ENCODE results near the gene CFLAR.

Gene CFLAR

GRCh38 chr2:201116115-201116958, at the start of gene CFLAR:
Gene CFLAR, plus strand, starts transcription at chr2:201116164. Its CDS starts 13,702 bp downstream, at chr2:201129866.
- peaks cover 28% of the 10 kb centered on the region for H3K4me1 Mint-ChIP-seq
- H3K36me3 Mint-ChIP-seq (ENCODE audit: low read depth) = peaks cover 6% of the 10 kb centered on the region
- TF ChIP-seq, protein P1, sequence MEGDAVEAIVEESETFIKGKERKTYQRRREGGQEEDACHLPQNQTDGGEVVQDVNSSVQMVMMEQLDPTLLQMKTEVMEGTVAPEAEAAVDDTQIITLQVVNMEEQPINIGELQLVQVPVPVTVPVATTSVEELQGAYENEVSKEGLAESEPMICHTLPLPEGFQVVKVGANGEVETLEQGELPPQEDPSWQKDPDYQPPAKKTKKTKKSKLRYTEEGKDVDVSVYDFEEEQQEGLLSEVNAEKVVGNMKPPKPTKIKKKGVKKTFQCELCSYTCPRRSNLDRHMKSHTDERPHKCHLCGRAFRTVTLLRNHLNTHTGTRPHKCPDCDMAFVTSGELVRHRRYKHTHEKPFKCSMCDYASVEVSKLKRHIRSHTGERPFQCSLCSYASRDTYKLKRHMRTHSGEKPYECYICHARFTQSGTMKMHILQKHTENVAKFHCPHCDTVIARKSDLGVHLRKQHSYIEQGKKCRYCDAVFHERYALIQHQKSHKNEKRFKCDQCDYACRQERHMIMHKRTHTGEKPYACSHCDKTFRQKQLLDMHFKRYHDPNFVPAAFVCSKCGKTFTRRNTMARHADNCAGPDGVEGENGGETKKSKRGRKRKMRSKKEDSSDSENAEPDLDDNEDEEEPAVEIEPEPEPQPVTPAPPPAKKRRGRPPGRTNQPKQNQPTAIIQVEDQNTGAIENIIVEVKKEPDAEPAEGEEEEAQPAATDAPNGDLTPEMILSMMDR (IDR thresholded peaks at IDR 0.05) = no peak
- H3K27me3 Mint-ChIP-seq (ENCODE audit: low read depth, poor library complexity) = peaks cover 26% of the 10 kb centered on the region
- DNase-seq = peak; percentile 55
- peak within 1 kb of the TSS; percentile 64 for H3K27ac Mint-ChIP-seq
- H3K4me3 Mint-ChIP-seq = peak within 1 kb of the TSS; percentile 83
- peaks cover 18% of the 10 kb centered on the region for H3K9me3 Mint-ChIP-seq

GRCh38 chr2:201070948-201071478, 45.0 kb upstream of the CFLAR start:
- Mint-ChIP-seq H3K4me3 (peak overlapping the region; percentile 98), H3K27ac (peak overlapping the region; percentile 89), H3K9me3 (no peaks in the 10 kb centered on the region), H3K36me3 (ENCODE audit: low read depth) (no peaks in the 10 kb centered on the region), H3K4me1 (peaks cover 44% of the 10 kb centered on the region), H3K27me3 (ENCODE audit: low read depth, poor library complexity) (peaks cover 1% of the 10 kb centered on the region)
- TF ChIP-seq, protein P1 (IDR thresholded peaks at IDR 0.05) = no peak
- no peak for DNase-seq

GRCh38 chr2:201071479-201072200, 44.3 kb upstream of the CFLAR start, which contains the start of the genes HYCC2 and NDUFB3:
Gene HYCC2, minus strand, starts transcription at chr2:201071671. Its CDS starts 47,662 bp downstream, at chr2:201024009.
Gene NDUFB3, plus strand, starts transcription at chr2:201072001. Its CDS starts 6,882 bp downstream, at chr2:201078883.
- no peaks in the 10 kb centered on the region for H3K27me3 Mint-ChIP-seq (ENCODE audit: low read depth, poor library complexity)
- peak; percentile 87 for DNase-seq
- H3K4me3 Mint-ChIP-seq = peak within 1 kb of the TSS; percentile 98
- H3K9me3 Mint-ChIP-seq = no peaks in the 10 kb centered on the region
- H3K4me1 Mint-ChIP-seq = peaks cover 44% of the 10 kb centered on the region
- peak within 1 kb of the TSS; percentile 89 for H3K27ac Mint-ChIP-seq
- no peaks in the 10 kb centered on the region for H3K36me3 Mint-ChIP-seq (ENCODE audit: low read depth)
- TF ChIP-seq, protein P1 (IDR thresholded peaks at IDR 0.05) = no peak

DNA sequence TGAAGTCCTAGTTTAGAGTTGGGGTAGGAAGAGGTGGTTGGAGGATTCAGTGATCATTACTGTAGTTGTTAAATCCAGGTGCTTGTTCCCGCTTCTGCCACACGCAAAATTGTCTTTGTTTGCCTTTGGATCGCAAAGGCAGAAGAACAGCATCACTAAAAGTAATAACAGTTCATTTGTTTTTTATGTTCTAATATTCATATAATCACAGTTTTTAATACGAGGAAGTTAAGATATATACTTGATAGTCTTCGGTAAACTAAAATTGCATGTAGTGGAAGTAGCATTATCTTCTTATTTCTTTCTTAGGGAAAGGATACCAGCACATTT, 43.8 kb upstream of the CFLAR start:
- DNase-seq = no peak
- Mint-ChIP-seq H3K27ac (peak overlapping the region; percentile 89), H3K4me3 (peak overlapping the region; percentile 98), H3K27me3 (ENCODE audit: low read depth, poor library complexity) (no peaks in the 10 kb centered on the region), H3K4me1 (peaks cover 44% of the 10 kb centered on the region), H3K9me3 (no peaks in the 10 kb centered on the region), H3K36me3 (ENCODE audit: low read depth) (no peaks in the 10 kb centered on the region)
- TF ChIP-seq, protein P1 (IDR thresholded peaks at IDR 0.05) = no peak

GRCh38 chr2:201073071-201073470, 42.9 kb upstream of the CFLAR start:
- Mint-ChIP-seq H3K9me3 (no peaks in the 10 kb centered on the region), H3K4me1 (peaks cover 44% of the 10 kb centered on the region), H3K4me3 (peak overlapping the region; percentile 98), H3K27me3 (ENCODE audit: low read depth, poor library complexity) (no peaks in the 10 kb centered on the region), H3K36me3 (ENCODE audit: low read depth) (no peaks in the 10 kb centered on the region), H3K27ac (no peak overlapping the region)
- TF ChIP-seq, protein P1 (IDR thresholded peaks at IDR 0.05) = no peak
- no peak for DNase-seq

Data from nephron progenitor cell (in vitro differentiated cells).